HFFc6 (cell line): ENCODE results near the gene ST3GAL3. TPM values are rescaled to one million over a fixed set of nuclear protein-coding genes. Genes with fewer than 3 reads are reported as not detected.

Experiments
- DNase-seq: peaks from one replicate; pipeline ENCODE4 v3.0.0-alpha.2; 2018
- H3K27ac Mint-ChIP-seq: 2 replicates; pipeline ENCODE4 v1.8.0; 2020; ENCODE audit warnings: mild to moderate bottlenecking, mixed read lengths
- H3K27me3 Mint-ChIP-seq: 2 replicates; pipeline ENCODE4 v1.8.0; 2021; ENCODE audit warnings: mild to moderate bottlenecking, moderate library complexity, mixed read lengths; ENCODE audit not compliant: insufficient read depth
- H3K36me3 Mint-ChIP-seq: 2 replicates; pipeline ENCODE4 v1.8.0; 2021; ENCODE audit warnings: low read depth, mixed read lengths
- H3K4me1 Mint-ChIP-seq: 2 replicates; pipeline ENCODE4 v1.8.0; 2020; ENCODE audit warnings: low read depth, mixed read lengths
- H3K4me3 Mint-ChIP-seq: 2 replicates; pipeline ENCODE4 v1.8.0; 2020; ENCODE audit warnings: mild to moderate bottlenecking, moderate library complexity, mixed read lengths
- H3K9me3 Mint-ChIP-seq: 2 replicates; pipeline ENCODE4 v1.8.0; 2020; ENCODE audit warnings: mild to moderate bottlenecking, mixed read lengths
- total RNA-seq, 6 experiments: library from RNA; stranded (reverse); fragmentation: NEBNext Ultra II Directional; extraction: Animal tissue kit (Norgen Biotek cat#: 25700); gene quantifications; 2 replicates in 1 of 6; 3 replicates in 5 of 6; pipeline ENCODE4 v1.2.3, GENCODE V29; 2021
- TF ChIP-seq, protein P1 (sequence below): fragments of 200-600 bp; sonication (generic); IDR thresholded peaks from 2 replicates; pipeline ENCODE4 v1.5.0; 2021; ENCODE audit warnings: antibody characterized with exemption, mild to moderate bottlenecking

Gene ST3GAL3
- total RNA-seq, 6 experiments from 2014 or later: 15.2 to 22.3 (median 18.0) TPM

DNA sequence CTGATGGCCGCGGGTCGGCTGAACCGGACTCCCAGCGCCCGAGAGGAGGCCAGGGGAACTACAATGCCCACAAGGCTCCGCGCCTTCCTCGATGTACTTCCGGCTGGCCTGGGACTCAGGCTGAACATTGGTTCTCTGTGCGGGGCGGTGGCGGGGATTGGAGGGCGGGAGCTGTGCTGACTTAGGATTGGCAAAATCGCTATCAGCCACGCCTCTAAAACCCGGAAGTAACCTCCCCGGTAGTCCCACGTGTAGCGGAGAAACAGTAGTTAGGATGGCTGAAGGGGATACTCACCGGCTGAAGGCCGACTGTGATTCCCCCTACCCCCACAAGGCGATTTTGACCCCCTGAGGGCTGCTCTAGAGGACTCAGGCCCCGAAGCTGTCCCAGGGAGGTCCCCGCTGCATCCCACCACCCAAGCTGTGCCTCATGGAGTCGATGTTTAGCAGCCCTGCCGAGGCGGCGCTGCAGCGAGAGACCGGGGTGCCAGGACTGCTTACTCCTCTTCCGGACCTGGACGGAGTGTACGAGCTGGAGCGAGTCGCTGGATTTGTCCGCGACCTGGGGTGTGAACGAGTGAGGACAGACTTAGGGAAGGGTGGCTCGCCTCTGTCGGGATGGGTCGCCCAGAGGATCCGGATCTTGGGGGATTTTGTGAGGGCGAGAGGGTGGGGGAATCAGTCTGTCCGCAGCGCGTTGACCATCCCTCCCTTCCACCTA is 262.6 kb downstream of the ST3GAL3 start, which contains the start of gene DPH2:
DPH2 (plus strand) TSS at position 265 of the 721 bp plus-strand sequence; CDS start at position 431, 166 bp downstream.
- DNase-seq: peak; percentile 96
- peak within 1 kb of the TSS; percentile 70 for H3K27ac Mint-ChIP-seq
- H3K36me3 Mint-ChIP-seq: peaks cover 20% of the 10 kb centered on the region
- no peaks in the 10 kb centered on the region for H3K27me3 Mint-ChIP-seq
- no peaks in the 10 kb centered on the region for H3K9me3 Mint-ChIP-seq
- TF ChIP-seq, protein P1, sequence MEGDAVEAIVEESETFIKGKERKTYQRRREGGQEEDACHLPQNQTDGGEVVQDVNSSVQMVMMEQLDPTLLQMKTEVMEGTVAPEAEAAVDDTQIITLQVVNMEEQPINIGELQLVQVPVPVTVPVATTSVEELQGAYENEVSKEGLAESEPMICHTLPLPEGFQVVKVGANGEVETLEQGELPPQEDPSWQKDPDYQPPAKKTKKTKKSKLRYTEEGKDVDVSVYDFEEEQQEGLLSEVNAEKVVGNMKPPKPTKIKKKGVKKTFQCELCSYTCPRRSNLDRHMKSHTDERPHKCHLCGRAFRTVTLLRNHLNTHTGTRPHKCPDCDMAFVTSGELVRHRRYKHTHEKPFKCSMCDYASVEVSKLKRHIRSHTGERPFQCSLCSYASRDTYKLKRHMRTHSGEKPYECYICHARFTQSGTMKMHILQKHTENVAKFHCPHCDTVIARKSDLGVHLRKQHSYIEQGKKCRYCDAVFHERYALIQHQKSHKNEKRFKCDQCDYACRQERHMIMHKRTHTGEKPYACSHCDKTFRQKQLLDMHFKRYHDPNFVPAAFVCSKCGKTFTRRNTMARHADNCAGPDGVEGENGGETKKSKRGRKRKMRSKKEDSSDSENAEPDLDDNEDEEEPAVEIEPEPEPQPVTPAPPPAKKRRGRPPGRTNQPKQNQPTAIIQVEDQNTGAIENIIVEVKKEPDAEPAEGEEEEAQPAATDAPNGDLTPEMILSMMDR: peak; percentile 28; the same call in 1 of the 2 replicates
- peak within 1 kb of the TSS; percentile 99 for H3K4me3 Mint-ChIP-seq
- H3K4me1 Mint-ChIP-seq: peaks cover 20% of the 10 kb centered on the region

DNA sequence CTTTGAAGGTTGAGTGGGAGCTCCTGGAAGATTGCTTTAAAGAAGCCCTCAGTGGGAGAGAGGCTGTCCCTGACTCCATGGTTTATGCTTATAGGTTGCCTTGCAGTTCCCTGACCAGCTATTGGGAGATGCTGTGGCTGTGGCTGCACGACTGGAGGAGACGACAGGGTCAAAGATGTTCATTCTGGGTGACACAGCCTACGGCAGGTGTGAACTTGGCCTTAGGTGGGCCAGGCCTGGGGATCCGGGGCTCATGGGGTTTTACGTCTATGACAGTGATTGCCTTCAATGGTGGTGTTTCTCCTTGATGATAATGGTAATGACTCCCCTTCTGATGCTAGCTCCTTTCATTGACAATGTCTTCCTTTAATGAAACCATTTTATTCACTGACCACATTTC is 263.2 kb downstream of the ST3GAL3 start:
- peak overlapping the region; percentile 70 for H3K27ac Mint-ChIP-seq
- peaks cover 20% of the 10 kb centered on the region for H3K4me1 Mint-ChIP-seq
- TF ChIP-seq, protein P1: no peak
- no peak for DNase-seq
- H3K27me3 Mint-ChIP-seq: no peaks in the 10 kb centered on the region
- H3K36me3 Mint-ChIP-seq: peaks cover 20% of the 10 kb centered on the region
- no peaks in the 10 kb centered on the region for H3K9me3 Mint-ChIP-seq
- H3K4me3 Mint-ChIP-seq: peak overlapping the region; percentile 99

DNA sequence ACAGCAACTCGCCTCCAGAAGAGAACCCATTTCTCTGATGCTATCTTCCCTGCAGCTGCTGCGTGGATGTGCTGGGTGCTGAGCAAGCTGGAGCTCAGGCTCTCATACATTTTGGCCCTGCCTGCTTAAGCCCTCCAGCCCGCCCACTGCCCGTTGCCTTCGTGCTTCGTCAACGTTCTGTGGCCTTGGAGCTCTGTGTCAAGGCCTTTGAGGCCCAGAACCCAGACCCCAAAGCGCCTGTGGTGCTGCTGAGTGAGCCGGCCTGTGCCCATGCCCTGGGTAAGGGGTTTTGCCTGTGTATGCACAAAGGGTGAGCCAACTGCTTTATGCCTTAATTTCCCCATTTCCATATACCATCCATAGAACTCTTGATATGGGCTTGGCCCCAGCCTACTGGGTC is 263.6 kb downstream of the ST3GAL3 start:
- Mint-ChIP-seq H3K36me3 (peaks cover 20% of the 10 kb centered on the region), H3K9me3 (no peaks in the 10 kb centered on the region), H3K4me1 (peaks cover 23% of the 10 kb centered on the region), H3K4me3 (peak overlapping the region; percentile 99), H3K27ac (no peak overlapping the region), H3K27me3 (no peaks in the 10 kb centered on the region)
- TF ChIP-seq, protein P1: no peak
- DNase-seq: no peak

DNA sequence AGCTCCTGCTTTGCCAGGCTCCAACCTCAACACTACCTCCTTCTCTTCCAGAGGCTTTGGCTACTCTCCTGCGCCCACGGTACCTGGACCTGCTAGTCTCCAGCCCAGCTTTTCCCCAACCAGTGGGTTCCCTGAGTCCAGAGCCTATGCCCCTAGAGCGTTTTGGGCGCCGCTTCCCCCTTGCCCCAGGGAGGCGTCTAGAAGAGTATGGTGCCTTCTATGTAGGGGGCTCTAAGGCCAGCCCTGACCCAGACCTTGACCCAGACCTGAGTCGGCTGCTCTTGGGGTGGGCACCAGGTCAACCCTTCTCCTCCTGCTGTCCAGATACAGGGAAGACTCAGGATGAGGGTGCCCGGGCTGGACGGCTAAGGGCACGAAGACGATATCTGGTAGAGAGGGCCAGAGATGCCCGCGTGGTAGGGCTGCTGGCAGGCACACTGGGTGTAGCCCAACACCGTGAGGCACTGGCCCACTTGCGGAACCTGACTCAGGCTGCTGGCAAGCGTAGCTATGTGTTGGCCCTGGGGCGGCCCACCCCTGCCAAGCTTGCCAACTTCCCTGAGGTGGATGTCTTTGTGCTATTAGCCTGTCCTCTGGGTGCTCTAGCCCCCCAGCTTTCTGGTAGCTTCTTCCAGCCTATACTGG is 264.1 kb downstream of the ST3GAL3 start:
- Mint-ChIP-seq H3K4me1 (peaks cover 28% of the 10 kb centered on the region), H3K4me3 (peak overlapping the region; percentile 99), H3K9me3 (no peaks in the 10 kb centered on the region)

DNA sequence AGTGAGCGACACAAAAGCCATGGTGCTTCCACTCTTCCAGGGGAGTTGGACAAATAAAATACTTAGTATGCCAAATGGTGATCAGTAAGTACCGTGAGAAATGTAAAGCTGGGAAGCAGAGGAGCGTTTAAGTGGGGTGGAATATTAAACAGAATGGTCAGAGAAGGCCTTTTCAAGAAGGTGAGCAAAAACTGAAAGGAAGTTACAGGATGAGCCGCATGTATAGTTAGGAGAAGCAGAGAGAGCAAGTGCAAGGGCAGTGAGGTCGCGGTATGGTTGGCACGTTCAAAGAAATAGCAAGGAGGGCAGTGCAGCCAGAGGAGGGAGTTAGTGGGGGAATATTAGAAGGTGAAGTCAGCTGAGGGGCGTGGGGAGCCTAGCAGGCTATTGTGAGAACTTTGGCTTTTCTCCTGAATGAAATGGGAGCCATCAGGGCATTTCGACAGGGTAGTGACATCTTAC is 266.7 kb downstream of the ST3GAL3 start:
- DNase-seq: no peak
- H3K4me1 Mint-ChIP-seq: peaks cover 52% of the 10 kb centered on the region
- peaks cover 27% of the 10 kb centered on the region for H3K36me3 Mint-ChIP-seq
- peak overlapping the region; percentile 81 for H3K27ac Mint-ChIP-seq
- peak overlapping the region; percentile 92 for H3K4me3 Mint-ChIP-seq
- H3K27me3 Mint-ChIP-seq: peaks cover 4% of the 10 kb centered on the region; the same call in 1 of the 2 replicates
- H3K9me3 Mint-ChIP-seq: no peaks in the 10 kb centered on the region
- TF ChIP-seq, protein P1: no peak

More for the DNA sequence above, 264.1 kb downstream of the ST3GAL3 start:
- TF ChIP-seq, protein P1: no peak
- no peak overlapping the region for H3K27ac Mint-ChIP-seq
- H3K27me3 Mint-ChIP-seq: no peaks in the 10 kb centered on the region
- no peak for DNase-seq
- peaks cover 25% of the 10 kb centered on the region for H3K36me3 Mint-ChIP-seq
